Panc1 (cell line): ENCODE measurements around the gene FNDC11. TPM values are rescaled to one million over a fixed set of nuclear protein-coding genes. Genes with fewer than 3 reads are reported as not detected.

Experiments
- ATAC-seq: fragments of 200-7000 bp; cut with Tn5 transposase; 2 replicates; pipeline ENCODE4 v1.9.1; 2020; ENCODE audit warnings: mild to moderate bottlenecking, moderate library complexity
- BruUV-seq: library from RNA; stranded (reverse); fragments of 400-500 nt; replicated peaks from 2 replicates; lab custom pipeline; 2021; lab: Mats Ljungman, UMichigan
- CTCF ChIA-PET: fragments of 300-600 bp; sonication (Branson Sonifier 250); formaldehyde crosslinking; loops from one replicate; lab custom pipeline; 2022; ENCODE audit warnings: antibody characterized with exemption; lab: Charles Lee
- POLR2A ChIA-PET: fragments of 300-600 bp; sonication (Branson Sonifier 250); formaldehyde crosslinking; loops from one replicate; lab custom pipeline; 2022; ENCODE audit warnings: antibody characterized with exemption; lab: Charles Lee
- DNase-seq: peaks from one replicate; pipeline ENCODE4 v3.0.0-alpha.2; 2010; ENCODE audit warnings: low read depth, low spot score
- H3K27ac ChIP-seq: 2 replicates; pipeline ENCODE4 v1.5.1; 2011; ENCODE audit warnings: mild to moderate bottlenecking, low read length, inconsistent platforms
- H3K27me3 ChIP-seq: fragments of 200-500 bp; sonication (Bioruptor generic); 2 replicates; pipeline ENCODE4 v1.6.0; 2014; ENCODE audit warnings: low read length, inconsistent platforms; ENCODE audit not compliant: control insufficient read depth, insufficient read depth
- H3K36me3 ChIP-seq: fragments of 200-500 bp; sonication (Bioruptor generic); 2 replicates; pipeline ENCODE4 v1.5.1; 2014; ENCODE audit warnings: inconsistent platforms, mild to moderate bottlenecking, low read length, moderate library complexity; ENCODE audit not compliant: control insufficient read depth, insufficient read depth
- H3K4me1 ChIP-seq: 2 replicates; pipeline ENCODE4 v1.5.1; 2011; ENCODE audit warnings: inconsistent platforms, mild to moderate bottlenecking, low read length, moderate library complexity; ENCODE audit not compliant: control insufficient read depth, insufficient read depth
- H3K4me3 ChIP-seq, 2 experiments: 2 replicates each; pipeline ENCODE4 v1.5.1; 2011 to 2012; ENCODE audit warnings: low read depth in 2 of 2, low read length in 2 of 2, mild to moderate bottlenecking in 2 of 2, inconsistent platforms in 1 of 2, moderate library complexity in 1 of 2
- H3K9me3 ChIP-seq: fragments of 200-500 bp; sonication (Bioruptor generic); 2 replicates; pipeline ENCODE4 v1.5.1; 2014; ENCODE audit warnings: low read depth, mild to moderate bottlenecking, inconsistent platforms, low read length, moderate library complexity; ENCODE audit not compliant: control insufficient read depth, insufficient read depth
- POLR2AphosphoS5 ChIP-seq: IDR thresholded peaks from 2 replicates; pipeline ENCODE4 v1.6.1; 2012; ENCODE audit warnings: mild to moderate bottlenecking, low read depth, low read length, moderate library complexity
- SIN3A ChIP-seq: IDR thresholded peaks from 2 replicates; pipeline ENCODE4 v1.6.1; 2012; ENCODE audit warnings: low read depth, mild to moderate bottlenecking, low read length, moderate library complexity, borderline replicate concordance; ENCODE audit not compliant: insufficient read depth
- TCF7L2 ChIP-seq: IDR thresholded peaks from 2 replicates; pipeline ENCODE4 v1.6.1; 2011; ENCODE audit warnings: mild to moderate bottlenecking, low read depth, low read length, inconsistent platforms
- in situ Hi-C: cut with HindIII; loops from 2 replicates; pipeline ENCODE4 v1.10.0; 2016; ENCODE audit warnings: low sequenced_read_pairs, low pct_unique_long_range_greater_than_20kb
- intact Hi-C: fragments of 100-400 bp; cut with micrococcal nuclease; formaldehyde crosslinking; loops from one replicate; pipeline ENCODE4 v1.10.0; 2022; ENCODE audit not compliant: unreplicated experiment
- total RNA-seq: library from RNA; stranded (reverse); gene quantifications from one replicate; pipeline ENCODE4 v1.2.1, GENCODE V29; 2021; ENCODE audit not compliant: unreplicated experiment
- TF ChIP-seq, protein P1 (sequence below): fragments of 450-650 bp; IDR thresholded peaks from 2 replicates; pipeline ENCODE4 v1.5.1; 2017; ENCODE audit warnings: mild to moderate bottlenecking
- TF ChIP-seq, protein P2 (sequence below), 2 experiments: IDR thresholded peaks; 2 replicates each; pipeline ENCODE4 v1.6.1; 2011 to 2012; ENCODE audit warnings: low read depth in 2 of 2, control low read depth in 1 of 2, low read length in 1 of 2, mild to moderate bottlenecking in 1 of 2, moderate library complexity in 1 of 2; ENCODE audit not compliant: insufficient read depth in 1 of 2

Gene FNDC11
- total RNA-seq, 1 experiment from 2014 or later, result 1.3 TPM

DNA sequence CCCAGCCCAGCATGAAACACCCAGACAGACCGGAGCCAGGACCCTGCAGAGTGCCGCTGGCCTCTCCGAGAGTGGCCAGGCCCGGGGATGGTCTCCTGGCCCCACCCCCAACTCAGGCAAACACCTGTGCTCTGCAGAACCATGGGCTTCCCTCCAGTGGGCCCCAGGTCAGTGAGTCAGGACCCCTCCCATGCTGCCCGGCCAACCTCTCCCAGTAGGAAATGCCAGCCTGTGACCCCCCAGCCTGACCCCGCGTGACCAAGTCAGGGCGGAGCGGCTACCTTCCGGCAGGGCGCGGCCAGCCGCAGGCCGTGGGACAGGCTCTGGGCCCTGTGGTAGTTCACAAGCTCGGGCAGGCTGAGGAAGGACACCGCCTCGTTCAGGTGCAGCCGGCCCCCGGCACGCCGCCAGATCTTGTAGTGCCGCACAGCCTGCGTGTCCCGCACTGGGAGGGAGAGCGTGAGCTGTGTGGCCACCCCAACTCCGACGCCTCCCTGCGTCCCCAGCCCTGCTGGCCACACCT, 20.0 kb upstream of the FNDC11 start:
- Histone ChIP-seq H3K36me3 (no peaks in the 10 kb centered on the region), H3K9me3 (no peaks in the 10 kb centered on the region), H3K4me3 (no peak overlapping the region), H3K27ac (no peak overlapping the region), H3K27me3 (no peaks in the 10 kb centered on the region), H3K4me1 (peaks cover 17% of the 10 kb centered on the region)
- TF ChIP-seq, protein P1, sequence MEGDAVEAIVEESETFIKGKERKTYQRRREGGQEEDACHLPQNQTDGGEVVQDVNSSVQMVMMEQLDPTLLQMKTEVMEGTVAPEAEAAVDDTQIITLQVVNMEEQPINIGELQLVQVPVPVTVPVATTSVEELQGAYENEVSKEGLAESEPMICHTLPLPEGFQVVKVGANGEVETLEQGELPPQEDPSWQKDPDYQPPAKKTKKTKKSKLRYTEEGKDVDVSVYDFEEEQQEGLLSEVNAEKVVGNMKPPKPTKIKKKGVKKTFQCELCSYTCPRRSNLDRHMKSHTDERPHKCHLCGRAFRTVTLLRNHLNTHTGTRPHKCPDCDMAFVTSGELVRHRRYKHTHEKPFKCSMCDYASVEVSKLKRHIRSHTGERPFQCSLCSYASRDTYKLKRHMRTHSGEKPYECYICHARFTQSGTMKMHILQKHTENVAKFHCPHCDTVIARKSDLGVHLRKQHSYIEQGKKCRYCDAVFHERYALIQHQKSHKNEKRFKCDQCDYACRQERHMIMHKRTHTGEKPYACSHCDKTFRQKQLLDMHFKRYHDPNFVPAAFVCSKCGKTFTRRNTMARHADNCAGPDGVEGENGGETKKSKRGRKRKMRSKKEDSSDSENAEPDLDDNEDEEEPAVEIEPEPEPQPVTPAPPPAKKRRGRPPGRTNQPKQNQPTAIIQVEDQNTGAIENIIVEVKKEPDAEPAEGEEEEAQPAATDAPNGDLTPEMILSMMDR, result no peak
- in situ Hi-C loops (loop anchor here (10.0 kb wide), 1 partner anchor 61 kb away; no protein-coding TSS in a partner anchor), intact Hi-C loops (no loop called here)
- ATAC-seq (no peak), DNase-seq (no peak)
- no TSS peak for BruUV-seq
- ChIA-PET CTCF (no interaction called here), POLR2A (no interaction called here)

DNA sequence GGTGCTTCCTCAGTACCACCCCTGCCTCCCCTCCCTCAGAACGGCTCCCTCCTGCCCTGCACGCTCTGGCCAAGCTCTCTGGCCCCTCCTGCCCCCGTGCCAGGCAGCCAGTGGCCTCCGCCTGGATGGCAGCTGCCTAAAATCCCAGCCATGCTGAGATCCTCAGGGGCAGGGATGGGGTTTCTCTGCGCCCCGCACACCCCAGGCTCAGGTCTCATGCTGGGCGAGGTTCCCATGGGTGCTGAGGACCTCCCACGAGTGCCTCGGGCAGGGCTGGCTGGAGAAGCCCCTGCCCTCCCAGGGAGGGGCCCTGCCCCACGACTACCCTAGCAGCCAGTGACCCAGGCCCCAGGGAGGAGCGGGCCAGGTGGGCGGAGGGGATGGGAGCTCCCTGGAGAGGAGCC, 19.5 kb upstream of the FNDC11 start:
- Histone ChIP-seq H3K27me3 (no peaks in the 10 kb centered on the region), H3K27ac (no peak overlapping the region), H3K36me3 (no peaks in the 10 kb centered on the region), H3K4me1 (peaks cover 17% of the 10 kb centered on the region), H3K9me3 (no peaks in the 10 kb centered on the region), H3K4me3 (no peak overlapping the region)
- TF ChIP-seq, protein P1, result no peak
- TF ChIP-seq POLR2AphosphoS5, result no peak
- no peak for TF ChIP-seq SIN3A
- TF ChIP-seq, protein P2, sequence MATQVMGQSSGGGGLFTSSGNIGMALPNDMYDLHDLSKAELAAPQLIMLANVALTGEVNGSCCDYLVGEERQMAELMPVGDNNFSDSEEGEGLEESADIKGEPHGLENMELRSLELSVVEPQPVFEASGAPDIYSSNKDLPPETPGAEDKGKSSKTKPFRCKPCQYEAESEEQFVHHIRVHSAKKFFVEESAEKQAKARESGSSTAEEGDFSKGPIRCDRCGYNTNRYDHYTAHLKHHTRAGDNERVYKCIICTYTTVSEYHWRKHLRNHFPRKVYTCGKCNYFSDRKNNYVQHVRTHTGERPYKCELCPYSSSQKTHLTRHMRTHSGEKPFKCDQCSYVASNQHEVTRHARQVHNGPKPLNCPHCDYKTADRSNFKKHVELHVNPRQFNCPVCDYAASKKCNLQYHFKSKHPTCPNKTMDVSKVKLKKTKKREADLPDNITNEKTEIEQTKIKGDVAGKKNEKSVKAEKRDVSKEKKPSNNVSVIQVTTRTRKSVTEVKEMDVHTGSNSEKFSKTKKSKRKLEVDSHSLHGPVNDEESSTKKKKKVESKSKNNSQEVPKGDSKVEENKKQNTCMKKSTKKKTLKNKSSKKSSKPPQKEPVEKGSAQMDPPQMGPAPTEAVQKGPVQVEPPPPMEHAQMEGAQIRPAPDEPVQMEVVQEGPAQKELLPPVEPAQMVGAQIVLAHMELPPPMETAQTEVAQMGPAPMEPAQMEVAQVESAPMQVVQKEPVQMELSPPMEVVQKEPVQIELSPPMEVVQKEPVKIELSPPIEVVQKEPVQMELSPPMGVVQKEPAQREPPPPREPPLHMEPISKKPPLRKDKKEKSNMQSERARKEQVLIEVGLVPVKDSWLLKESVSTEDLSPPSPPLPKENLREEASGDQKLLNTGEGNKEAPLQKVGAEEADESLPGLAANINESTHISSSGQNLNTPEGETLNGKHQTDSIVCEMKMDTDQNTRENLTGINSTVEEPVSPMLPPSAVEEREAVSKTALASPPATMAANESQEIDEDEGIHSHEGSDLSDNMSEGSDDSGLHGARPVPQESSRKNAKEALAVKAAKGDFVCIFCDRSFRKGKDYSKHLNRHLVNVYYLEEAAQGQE (IDR thresholded peaks at IDR 0.05; ENCODE audit: insufficient read depth in 1 of 2, low read depth in 2 of 2, low read length in 1 of 2), result no peak
- no peak for TF ChIP-seq TCF7L2
- CTCF ChIA-PET, result no interaction called here
- in situ Hi-C loops, result loop anchor here (10.0 kb wide), 1 partner anchor 60 kb away; no protein-coding TSS in a partner anchor
- POLR2A ChIA-PET, result no interaction called here
- intact Hi-C loops, result no loop called here
- ATAC-seq (no peak), DNase-seq (no peak)
- BruUV-seq, result no TSS peak
